ENCODE data around the gene CEP192. TPM values are rescaled to one million over a fixed set of nuclear protein-coding genes. Genes with fewer than 3 reads are reported as not detected.

The CEP192 gene, protein sequence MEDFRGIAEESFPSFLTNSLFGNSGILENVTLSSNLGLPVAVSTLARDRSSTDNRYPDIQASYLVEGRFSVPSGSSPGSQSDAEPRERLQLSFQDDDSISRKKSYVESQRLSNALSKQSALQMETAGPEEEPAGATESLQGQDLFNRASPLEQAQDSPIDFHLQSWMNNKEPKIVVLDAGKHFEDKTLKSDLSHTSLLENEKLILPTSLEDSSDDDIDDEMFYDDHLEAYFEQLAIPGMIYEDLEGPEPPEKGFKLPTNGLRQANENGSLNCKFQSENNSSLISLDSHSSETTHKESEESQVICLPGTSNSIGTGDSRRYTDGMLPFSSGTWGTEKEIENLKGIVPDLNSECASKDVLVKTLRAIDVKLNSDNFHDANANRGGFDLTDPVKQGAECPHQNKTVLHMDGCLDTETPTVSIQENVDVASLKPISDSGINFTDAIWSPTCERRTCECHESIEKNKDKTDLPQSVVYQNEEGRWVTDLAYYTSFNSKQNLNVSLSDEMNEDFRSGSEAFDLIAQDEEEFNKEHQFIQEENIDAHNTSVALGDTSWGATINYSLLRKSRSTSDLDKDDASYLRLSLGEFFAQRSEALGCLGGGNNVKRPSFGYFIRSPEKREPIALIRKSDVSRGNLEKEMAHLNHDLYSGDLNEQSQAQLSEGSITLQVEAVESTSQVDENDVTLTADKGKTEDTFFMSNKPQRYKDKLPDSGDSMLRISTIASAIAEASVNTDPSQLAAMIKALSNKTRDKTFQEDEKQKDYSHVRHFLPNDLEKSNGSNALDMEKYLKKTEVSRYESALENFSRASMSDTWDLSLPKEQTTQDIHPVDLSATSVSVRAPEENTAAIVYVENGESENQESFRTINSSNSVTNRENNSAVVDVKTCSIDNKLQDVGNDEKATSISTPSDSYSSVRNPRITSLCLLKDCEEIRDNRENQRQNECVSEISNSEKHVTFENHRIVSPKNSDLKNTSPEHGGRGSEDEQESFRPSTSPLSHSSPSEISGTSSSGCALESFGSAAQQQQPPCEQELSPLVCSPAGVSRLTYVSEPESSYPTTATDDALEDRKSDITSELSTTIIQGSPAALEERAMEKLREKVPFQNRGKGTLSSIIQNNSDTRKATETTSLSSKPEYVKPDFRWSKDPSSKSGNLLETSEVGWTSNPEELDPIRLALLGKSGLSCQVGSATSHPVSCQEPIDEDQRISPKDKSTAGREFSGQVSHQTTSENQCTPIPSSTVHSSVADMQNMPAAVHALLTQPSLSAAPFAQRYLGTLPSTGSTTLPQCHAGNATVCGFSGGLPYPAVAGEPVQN (N-terminal part only)
- total RNA-seq = 10 to 100 TPM; 26.2 to 27.5 TPM

DNA sequence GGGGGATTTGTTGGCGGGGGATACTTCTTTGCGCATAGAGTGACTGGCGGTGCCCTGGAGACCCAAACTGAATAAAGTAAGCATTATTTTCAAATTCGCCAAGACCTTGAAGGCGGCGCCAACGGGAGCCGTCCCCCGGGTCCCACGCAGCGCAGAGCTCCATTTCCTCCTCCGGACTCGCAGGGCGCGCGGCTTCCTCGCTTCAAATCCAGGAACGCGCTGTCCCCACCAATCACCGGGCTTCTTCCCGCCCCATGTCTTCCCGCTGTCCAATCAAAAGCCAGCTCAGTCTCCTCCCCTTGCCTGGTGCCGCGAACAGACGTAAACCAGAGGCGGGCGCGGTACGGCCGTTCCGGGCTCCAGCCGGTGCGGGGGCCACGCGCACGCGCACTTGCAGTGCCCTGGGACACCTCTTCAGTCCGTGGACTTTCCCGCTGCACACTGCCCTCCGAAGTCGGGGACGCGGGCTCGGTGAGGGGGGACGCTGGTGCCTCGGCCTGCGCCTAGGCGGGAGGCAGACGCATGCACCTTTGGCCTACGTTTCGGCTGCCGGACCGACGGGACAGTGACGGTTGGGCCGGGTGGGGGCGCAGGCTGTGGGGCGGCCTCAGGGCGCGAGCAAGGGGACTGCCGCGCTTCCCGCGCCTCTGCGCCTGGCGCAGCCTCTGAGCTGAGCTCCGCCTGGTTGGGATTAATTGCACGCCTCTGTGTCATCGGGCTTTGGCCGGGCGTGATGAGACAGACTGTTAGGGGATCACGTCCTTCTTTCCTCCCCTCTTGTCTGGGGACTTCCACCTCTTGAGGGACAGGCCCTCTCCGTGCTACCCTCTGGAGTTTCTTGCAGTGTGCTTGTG lies at the start of gene CEP192:
CEP192 (plus strand) TSS at position 396 of the 854 bp plus-strand sequence. CDS start 8,063 bp downstream, outside the sequence.
- Mint-ChIP-seq H3K9me3 (no peaks in the 10 kb centered on the region), H3K27ac (peak within 1 kb of the TSS; percentile 94), H3K4me1 (peaks cover 26% of the 10 kb centered on the region), H3K27me3 (peaks cover 4% of the 10 kb centered on the region), H3K36me3 (peaks cover 16% of the 10 kb centered on the region), H3K4me3 (peak within 1 kb of the TSS; percentile 92)
- DNase-seq = peak; percentile 98

DNA sequence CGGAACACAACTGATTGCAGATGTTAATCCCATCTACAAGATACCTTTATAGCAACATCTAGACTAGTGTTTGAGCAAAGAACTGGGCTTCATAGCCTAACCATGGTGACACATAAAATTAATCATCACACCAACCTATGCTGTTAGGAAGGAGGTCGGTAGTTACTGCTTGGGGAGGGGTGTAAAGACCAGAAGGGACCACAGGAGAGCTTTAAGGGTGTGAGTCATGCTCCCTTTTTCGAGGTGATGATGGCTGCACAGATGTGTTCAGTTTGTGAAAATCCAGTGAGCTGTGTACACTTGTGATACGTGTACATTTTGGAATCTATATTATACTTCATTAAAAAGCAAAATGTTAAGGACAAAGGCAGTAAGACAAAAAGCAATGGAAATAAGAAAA lies 47.9 kb upstream of the CEP192 start:
- Mint-ChIP-seq H3K4me3 (no peak overlapping the region), H3K27me3 (peaks cover 3% of the 10 kb centered on the region), H3K36me3 (peaks cover 6% of the 10 kb centered on the region), H3K9me3 (no peaks in the 10 kb centered on the region), H3K4me1 (peaks cover 11% of the 10 kb centered on the region), H3K27ac (no peak overlapping the region)
- no peak for DNase-seq

DNA sequence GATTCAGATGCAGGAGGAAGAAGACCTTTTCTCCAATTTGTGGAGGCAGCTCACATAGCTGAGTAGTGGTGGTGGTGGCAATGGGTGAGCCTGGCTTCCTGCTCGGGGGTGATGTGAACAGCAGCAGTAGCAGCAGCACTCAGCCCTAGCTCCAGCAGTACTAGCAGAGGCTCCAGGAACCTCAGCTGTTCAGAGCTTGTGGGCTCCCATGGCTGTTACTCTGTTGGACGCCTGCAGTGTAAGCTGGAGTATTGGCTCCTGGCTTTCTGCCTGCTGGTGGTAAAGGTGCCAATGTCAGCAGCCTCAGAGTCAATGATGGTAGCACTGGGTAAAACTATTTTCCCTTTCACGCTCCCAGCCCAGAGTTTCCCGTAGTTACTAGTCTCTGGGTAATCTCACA lies 46.5 kb upstream of the CEP192 start:
- Mint-ChIP-seq H3K4me1 (peaks cover 18% of the 10 kb centered on the region), H3K4me3 (no peak overlapping the region), H3K36me3 (peaks cover 18% of the 10 kb centered on the region), H3K9me3 (peaks cover 3% of the 10 kb centered on the region), H3K27me3 (peaks cover 3% of the 10 kb centered on the region), H3K27ac (no peak overlapping the region)
- DNase-seq = no peak

DNA sequence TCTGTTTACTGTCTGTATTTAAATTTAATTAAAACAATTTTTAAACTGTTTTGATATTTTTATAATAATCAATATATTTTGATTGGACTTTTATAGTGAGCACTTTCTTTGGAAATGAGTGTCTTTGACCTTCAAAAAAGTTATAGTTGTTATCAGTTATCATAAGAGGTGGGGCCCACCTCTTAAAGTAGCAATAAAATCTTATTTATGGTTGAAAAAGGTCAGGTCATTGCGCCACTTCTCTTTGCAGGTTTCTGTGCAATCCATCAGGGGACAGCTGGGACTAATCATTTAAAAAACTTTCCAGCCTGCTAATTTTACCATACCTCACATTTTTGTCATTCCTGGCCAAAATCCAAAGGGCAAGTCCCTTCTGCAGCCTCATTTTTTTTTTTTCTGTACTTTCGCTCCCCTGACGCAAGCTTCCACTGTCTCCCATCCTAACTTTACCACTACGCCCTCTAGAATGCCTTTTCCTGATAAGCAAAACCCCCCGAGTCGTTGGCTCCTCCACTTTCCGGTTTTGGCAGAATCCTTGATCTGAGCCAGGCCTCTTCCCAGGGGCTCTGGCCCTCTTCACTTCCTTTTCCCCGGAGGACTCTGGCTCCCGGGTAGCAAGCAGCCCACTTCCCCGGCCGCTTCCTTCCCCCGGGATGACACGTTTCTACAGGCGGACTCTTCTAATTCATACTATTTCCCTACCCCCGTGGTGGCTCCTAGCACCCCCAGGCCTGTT lies 44.4 kb upstream of the CEP192 start:
- Mint-ChIP-seq H3K36me3 (peaks cover 33% of the 10 kb centered on the region), H3K4me3 (peak overlapping the region; percentile 96), H3K27ac (peak overlapping the region; percentile 98), H3K27me3 (peaks cover 3% of the 10 kb centered on the region), H3K4me1 (peaks cover 28% of the 10 kb centered on the region), H3K9me3 (peaks cover 4% of the 10 kb centered on the region)
- DNase-seq = no peak

DNA sequence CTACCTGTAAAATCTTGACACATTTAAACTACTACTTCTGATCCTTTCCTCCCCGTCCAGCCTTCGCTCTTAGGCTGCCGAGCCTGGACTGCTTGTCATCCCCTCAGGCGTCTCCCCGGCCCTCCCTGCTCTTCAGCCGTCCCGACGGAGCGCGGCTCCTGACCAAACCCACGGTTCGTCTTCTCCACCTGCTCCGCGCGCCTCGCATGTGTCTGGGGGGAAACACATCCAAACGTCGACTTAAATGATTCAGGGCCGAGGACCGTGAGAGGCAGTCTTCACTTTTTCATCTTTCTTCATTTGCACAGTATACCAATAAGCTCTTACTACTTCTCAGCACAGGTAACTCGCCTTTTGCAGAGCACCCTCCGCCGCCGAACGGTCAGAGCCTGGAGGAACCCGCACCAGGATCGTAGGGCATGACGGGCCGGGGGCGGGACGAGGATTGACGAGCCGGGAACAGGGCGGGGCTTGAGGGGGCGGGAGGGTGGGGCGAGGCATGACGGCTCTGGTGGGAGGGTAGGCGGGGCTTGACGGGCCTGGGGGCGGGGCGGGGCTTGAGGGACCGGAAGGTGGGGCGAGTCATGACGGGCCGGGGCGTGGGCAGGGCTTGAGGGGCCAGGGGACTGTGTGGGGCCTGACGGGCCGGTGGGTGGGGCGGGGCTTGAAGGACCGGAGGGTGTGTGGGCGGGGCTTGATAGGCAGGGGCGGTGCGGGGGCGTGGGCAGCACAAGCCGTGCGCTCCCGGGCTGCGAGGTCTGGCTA lies 43.7 kb upstream of the CEP192 start, which contains the start of gene SEH1L:
SEH1L (plus strand) TSS at position 727 of the 765 bp plus-strand sequence. CDS start 111 bp downstream, outside the sequence.
- Mint-ChIP-seq H3K27me3 (peaks cover 3% of the 10 kb centered on the region), H3K4me1 (peaks cover 31% of the 10 kb centered on the region), H3K9me3 (peaks cover 4% of the 10 kb centered on the region)

DNA sequence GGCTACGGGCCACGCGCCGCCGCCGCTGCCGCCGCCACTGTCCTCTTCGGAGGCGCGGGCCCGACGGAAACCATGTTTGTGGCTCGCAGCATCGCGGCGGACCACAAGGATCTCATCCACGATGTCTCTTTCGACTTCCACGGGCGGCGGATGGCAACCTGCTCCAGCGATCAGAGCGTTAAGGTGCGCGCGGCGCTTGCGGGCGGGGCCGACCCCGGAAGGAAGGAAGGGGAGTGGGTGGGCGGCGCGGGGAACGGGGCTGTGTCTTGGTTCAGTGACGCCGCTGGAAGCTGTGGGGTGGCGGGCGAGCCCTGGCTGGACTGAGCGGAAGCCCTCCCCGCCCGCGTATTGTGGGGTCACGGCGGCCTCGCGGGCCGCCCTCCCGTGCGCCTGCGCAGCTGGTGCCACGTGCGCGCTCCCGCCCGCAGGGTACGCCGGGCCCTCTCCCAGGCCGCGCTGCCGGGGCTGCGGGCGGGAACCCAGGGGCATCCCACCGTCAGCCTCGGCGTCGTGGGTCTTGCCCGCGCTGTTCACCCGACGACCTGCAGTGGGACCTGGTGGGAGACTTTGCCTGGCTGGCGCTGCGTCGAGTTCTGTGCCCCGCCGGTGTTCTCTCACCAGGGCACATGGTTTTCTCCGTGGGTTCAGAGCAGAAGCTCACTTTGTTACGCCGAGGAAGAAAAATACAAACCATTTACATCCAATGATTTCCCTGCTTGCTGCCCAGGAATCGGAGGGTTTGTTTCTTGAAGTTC lies 42.9 kb upstream of the CEP192 start:
- no peaks in the 10 kb centered on the region for H3K27me3 Mint-ChIP-seq
- H3K4me3 Mint-ChIP-seq = peak overlapping the region; percentile 96
- H3K27ac Mint-ChIP-seq = peak overlapping the region; percentile 98
- H3K9me3 Mint-ChIP-seq = peaks cover 4% of the 10 kb centered on the region
- H3K36me3 Mint-ChIP-seq = peaks cover 43% of the 10 kb centered on the region
- DNase-seq = peak; percentile 98
- peaks cover 36% of the 10 kb centered on the region for H3K4me1 Mint-ChIP-seq

More for the DNA sequence above, 43.7 kb upstream of the CEP192 start, which contains the start of gene SEH1L:
- peaks cover 37% of the 10 kb centered on the region for H3K36me3 Mint-ChIP-seq
- H3K4me3 Mint-ChIP-seq = peak within 1 kb of the TSS; percentile 96
- peak within 1 kb of the TSS; percentile 98 for H3K27ac Mint-ChIP-seq
- DNase-seq = peak; percentile 97

DNA sequence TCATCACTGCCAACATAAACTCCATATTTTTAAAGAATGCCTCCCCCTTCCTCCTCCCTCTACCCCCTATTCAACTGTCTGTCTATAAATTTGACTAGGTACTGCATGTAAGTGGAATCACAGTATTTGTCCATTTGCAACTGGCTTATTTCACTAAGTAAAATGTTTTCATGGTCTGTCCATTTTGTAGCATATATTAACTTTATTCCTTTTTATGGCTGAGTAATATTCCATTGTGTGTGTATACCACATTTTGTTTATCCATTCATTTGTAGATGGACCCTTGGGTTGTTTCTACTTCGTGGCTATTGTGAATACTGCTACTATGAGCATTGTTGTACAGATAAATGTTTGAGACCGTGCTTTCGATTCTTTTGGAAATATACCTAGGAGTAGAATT lies 32.7 kb upstream of the CEP192 start:
- no peak for DNase-seq
- Mint-ChIP-seq H3K4me3 (no peak overlapping the region), H3K27me3 (no peaks in the 10 kb centered on the region), H3K36me3 (peaks cover 42% of the 10 kb centered on the region), H3K4me1 (peaks cover 14% of the 10 kb centered on the region), H3K27ac (no peak overlapping the region), H3K9me3 (no peaks in the 10 kb centered on the region)

DNA sequence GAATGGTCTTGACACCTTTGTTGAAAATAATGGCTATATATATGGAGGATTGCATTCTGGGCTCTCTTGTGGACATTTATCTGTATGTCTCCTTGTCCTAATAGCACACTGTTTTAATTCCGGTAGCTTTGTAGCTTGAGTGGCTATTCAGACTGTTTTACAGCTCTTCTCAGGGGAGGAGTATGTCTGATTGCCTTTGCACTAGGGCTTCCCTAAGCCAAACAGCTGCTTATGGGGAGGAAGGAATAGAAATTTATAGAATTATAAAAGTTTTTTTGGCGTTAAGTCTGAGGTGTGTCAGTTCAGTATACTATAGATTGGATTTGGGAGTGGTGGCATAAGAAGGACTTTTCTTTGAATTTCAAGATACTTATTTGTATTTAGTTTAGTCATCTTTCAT lies 30.8 kb upstream of the CEP192 start:
- no peaks in the 10 kb centered on the region for H3K9me3 Mint-ChIP-seq
- no peaks in the 10 kb centered on the region for H3K27me3 Mint-ChIP-seq
- no peak for DNase-seq
- no peak overlapping the region for H3K27ac Mint-ChIP-seq
- peaks cover 12% of the 10 kb centered on the region for H3K4me1 Mint-ChIP-seq
- no peak overlapping the region for H3K4me3 Mint-ChIP-seq
- H3K36me3 Mint-ChIP-seq = peaks cover 46% of the 10 kb centered on the region

DNA sequence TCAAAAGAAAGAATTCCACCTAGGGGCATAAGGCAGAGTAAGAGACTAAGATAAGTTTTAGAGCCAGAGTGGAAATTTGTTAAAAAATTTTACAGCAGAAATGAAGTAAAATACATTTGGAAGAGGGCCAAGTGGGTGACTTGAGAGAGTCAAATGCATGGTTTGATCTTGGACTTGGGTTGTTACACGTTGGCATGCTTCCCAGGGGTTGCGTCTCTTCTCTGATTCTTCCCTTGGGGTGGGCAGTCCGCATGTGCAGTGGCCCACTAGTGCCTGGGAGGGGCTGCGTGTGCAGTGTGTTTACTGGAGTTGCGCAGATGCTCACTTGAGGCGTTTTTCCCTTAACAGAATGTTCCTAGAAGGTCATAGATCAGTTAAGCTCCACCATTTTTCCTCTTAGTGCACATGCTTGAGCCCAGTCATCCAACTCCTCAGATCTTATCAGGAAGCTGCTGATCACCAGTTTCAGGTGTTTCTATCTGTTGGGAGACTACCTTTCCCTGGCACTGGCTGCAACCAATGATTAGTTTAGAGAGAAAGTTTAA lies 30.2 kb upstream of the CEP192 start:
- Mint-ChIP-seq H3K27ac (no peak overlapping the region), H3K36me3 (peaks cover 48% of the 10 kb centered on the region), H3K4me1 (peaks cover 14% of the 10 kb centered on the region), H3K27me3 (no peaks in the 10 kb centered on the region), H3K9me3 (no peaks in the 10 kb centered on the region), H3K4me3 (no peak overlapping the region)
- DNase-seq = no peak

DNA sequence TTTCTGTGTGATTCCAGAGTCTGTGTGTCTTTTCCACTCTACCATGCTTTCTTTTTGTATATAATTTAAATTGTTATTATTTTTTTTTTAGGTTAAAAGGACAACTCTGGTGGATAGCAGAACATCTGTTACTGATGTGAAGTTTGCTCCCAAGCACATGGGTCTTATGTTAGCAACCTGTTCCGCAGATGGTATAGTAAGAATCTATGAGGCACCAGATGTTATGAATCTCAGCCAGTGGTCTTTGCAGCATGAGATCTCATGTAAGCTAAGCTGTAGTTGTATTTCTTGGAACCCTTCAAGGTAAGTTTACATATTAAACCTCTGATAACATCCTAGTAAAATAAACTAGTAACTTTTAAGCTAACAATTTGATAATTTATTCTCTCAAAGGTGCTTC lies 28.1 kb upstream of the CEP192 start:
- H3K27ac Mint-ChIP-seq = no peak overlapping the region
- H3K9me3 Mint-ChIP-seq = no peaks in the 10 kb centered on the region
- H3K4me3 Mint-ChIP-seq = no peak overlapping the region
- no peaks in the 10 kb centered on the region for H3K27me3 Mint-ChIP-seq
- DNase-seq = no peak
- peaks cover 51% of the 10 kb centered on the region for H3K36me3 Mint-ChIP-seq
- H3K4me1 Mint-ChIP-seq = peaks cover 20% of the 10 kb centered on the region

DNA sequence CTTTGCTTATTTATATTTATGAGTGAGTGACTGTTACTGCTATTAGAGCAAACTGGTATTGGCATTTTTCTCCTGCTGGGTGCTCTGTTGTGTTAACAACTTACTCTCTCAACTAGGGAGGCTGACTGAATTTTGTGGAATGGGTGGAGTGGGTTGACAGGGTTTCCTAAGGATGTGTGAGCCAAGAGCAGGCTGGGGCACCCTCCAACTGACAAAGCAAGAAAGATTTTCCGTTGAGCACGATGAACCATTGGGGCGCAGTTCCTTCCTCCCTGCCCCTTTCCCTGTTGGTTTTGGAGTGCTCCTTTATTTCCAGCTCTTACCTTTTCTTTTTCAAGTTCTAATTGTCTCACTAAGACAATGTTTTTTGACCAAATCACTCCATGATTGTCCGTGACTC lies 23.0 kb upstream of the CEP192 start:
- H3K4me1 Mint-ChIP-seq = peaks cover 22% of the 10 kb centered on the region
- no peak for DNase-seq
- no peaks in the 10 kb centered on the region for H3K27me3 Mint-ChIP-seq
- H3K27ac Mint-ChIP-seq = no peak overlapping the region
- peaks cover 50% of the 10 kb centered on the region for H3K36me3 Mint-ChIP-seq
- no peak overlapping the region for H3K4me3 Mint-ChIP-seq
- no peaks in the 10 kb centered on the region for H3K9me3 Mint-ChIP-seq

DNA sequence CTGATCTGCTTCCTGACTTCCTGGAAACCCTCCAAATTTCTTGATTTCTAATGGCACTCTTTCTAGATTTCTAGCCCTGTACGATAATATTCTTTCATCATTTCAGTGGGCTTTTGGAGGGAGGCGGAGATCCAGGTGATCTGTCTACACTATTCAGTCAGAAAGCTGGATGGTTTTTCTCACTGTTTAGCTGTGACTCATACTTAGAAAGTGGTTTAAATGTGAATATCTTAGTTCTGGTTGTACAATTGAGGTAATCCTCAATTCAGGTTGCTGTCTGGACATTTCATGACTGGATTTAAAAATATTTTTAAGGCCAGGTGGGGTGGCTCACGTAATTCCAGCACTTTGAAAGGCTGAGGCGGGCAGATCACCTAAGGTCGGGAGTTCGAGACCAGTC lies 22.5 kb upstream of the CEP192 start:
- H3K27me3 Mint-ChIP-seq = no peaks in the 10 kb centered on the region
- no peaks in the 10 kb centered on the region for H3K9me3 Mint-ChIP-seq
- peaks cover 22% of the 10 kb centered on the region for H3K4me1 Mint-ChIP-seq
- no peak overlapping the region for H3K27ac Mint-ChIP-seq
- DNase-seq = no peak
- H3K4me3 Mint-ChIP-seq = no peak overlapping the region
- peaks cover 45% of the 10 kb centered on the region for H3K36me3 Mint-ChIP-seq

All from activated naive CD8-positive, alpha-beta T cell treated with anti-CD3 and anti-CD28 coated beads for 36 hours (primary cell).